IPS DF 4.7 (cell line): ENCODE data around the gene ZNF474.

ENCODE experiments used
- DNase-seq: peaks from one replicate; pipeline ENCODE4 v3.0.0-alpha.2; 2013; ENCODE audit warnings: low spot score; ENCODE audit errors: extremely low read depth

The ZNF474 gene

GRCh38 chr5:122118356-122118948 lies 10.9 kb upstream of the ZNF474 start:
- DNase-seq = no peak

DNA sequence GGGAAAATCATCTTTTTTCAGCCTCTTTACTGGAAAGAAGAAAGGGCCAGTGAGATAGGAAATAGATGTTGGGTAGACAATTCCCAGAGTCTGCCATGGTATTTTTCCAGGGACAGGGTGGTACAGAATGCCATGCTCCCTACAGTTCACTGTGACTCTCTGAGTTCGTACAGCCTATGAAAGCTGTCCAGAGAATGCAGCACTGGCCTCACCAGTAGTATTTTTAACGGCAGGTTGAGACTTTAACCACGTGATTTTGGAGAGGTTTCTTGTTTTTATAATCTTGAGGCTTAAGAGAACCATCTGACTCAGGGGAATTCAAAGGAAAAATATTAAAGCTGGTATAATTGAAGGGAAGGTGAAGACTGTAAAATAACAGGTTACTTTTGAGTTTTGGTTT lies 10.1 kb upstream of the ZNF474 start:
- DNase-seq = no peak

- DNase-seq = no peak
These were observed 8.9 kb upstream of the ZNF474 start for GRCh38 chr5:122120493-122120892.

DNA sequence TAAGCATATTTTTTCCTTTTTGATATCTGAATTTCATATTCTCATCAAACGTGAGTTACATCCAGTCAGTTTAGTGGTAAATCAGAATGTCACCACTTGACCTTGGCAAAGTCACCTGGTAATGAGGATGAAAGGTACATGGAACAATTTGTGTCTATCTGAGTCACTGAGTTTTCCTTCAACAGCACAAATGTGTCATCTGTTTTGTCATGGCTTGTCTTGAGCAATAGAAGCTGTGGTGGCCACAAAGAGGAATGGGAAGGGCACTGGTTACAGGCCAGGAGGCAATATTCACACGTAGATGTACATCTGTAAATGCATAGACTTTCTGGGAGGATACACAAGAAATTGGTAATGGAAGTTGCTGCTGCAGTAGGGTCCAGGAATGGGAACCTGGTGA lies 8.4 kb upstream of the ZNF474 start:
- no peak for DNase-seq

DNA sequence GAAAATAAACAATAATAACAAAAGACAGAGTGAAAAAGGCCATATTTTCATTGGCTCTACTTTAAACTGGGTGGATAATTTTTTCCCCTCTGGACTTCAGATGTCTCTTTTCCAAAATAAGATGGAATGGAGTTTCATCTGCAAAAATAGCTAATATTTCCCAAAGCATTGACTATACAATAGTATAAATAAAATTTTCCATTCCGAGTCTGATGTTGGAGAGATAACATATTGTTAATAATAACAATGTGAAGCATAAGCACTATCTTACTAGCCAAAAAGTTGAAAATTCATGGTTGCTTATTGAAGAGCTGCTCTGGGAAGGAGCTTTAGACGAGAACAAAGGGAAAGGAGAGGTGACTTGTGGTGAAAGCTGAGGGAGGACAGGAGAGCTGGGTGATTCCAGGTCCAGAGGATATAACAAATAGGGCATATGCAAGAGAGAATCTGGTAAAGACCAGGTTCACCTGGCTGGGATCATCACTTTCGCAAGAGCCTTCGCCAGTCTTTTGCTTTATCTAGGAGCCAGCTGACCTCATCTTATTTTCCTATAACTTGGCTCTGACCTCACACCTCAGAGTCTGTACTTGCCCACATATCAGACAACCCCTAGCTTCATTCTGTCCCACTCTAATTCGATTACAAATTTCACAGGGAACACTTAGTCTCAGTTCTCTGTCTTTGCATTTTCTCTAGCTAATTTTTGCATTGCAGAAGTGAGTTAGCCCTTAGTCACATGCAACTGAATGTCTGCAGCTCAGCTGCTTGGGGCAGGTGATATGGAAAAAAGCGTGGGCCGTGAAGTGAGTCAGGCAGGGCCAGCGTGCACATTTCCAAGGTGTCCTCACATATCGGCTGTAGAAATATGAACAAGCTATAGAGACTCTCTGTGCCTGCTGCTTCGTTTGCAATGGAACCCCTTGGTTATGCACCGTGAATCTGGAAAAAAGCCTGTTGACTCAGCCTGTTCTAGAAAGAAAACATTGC lies 7.6 kb upstream of the ZNF474 start:
- no peak for DNase-seq

DNA sequence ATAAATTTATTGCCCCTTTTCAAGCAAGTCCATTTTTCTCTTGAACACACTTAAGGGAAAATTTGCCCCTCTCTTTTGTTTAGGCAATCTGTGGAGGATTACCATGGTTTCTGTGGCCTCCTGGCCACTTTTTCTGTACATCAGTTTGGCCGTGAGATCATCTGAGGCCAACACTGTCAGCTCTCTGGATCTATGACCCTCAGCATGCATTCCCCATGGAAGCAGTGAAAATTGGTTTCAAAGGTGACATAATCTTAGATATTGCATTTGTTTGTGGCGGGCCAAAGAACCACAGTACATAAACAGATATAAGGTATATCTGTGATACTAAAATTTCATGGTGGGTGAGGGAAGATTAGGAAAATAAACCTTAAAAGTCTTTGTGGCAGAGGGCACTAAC lies 4.6 kb upstream of the ZNF474 start:
- DNase-seq = no peak

DNA sequence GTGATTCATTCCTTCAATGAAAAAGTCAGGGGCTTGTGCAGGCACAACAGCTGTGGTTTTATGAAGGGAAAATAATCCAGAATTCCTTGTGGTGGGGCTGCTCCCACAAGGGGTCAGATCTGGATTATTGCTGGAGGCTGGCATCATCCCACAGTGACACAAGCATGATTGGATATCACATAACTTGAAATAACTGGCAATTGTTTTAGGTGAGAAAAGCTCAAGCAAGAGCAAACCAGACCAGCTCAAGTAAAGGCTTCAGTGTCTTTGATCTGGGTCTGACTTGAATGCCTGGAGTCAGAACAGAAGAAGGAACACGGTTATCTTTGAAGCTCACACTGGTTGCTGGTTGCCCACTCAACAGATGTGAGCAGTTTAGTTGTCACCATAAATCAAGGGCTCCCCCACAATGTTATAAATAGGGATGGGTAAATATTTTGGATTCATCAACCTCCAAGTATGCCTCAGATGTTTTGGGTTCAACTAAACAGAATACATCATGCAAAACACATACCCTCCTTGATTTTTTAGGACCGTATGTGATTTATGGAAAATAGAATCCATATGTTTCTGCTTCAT lies 3.1 kb upstream of the ZNF474 start:
- no peak for DNase-seq

- no peak for DNase-seq
These were observed 2.5 kb upstream of the ZNF474 start for GRCh38 chr5:122126756-122127321.

DNA sequence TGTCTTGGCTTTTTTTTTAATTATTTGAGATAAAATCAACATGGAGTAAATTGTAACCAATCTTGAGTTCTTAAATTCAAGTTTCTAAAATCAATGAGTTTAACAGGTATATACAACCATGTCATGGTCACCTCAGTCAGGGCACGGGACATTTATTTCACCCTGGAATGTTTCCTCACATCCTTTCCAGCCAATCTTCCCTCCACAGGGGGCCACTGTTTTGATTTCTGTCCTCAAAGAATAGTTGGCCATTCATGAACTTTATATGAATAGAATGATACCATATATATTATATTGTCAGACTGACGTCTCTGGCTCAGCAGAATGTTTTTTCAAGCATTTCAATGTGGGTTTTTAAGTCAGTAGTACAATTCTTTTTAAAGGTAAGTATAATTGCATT lies 806 bp downstream of the ZNF474 start:
- no peak for DNase-seq

DNA sequence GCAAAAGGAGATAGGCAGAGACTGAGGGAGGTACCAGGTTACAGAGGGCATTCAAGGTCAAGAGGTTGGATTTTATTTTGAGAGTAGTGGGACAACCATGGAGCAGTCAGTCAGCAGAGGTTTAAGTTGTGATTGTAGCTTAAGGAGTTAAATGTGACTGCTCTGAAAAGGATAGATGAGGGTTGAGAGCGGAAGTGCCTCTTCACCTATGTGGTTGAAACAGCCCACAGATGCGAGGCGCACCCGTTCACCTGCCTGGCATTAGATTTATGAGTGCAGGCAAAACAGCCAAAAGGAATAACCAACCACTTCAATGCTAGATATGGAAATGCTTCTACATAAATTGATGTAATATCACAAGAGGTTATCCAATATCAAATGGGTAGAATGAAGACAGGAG lies 8.4 kb downstream of the ZNF474 start:
- DNase-seq = no peak

- DNase-seq = no peak
These were observed 9.0 kb downstream of the ZNF474 start for GRCh38 chr5:122138356-122138755.

DNA sequence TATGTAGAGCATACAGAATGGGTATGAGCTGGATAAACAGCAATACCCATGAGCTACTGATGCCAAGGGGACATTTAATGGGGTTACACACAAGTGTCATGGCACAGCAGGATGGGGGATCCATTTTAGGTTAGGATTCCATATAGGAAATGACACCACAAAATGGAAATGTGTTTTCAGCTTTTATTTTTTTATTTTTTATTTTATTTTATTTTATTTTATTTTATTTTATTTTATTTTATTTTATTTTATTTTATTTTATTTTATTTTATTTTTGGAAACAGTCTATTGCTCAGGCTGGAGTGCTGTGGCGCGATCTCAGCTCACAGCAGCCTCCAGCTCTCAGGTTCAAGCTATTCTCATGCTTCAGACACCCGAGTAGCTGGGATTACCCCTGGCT lies 11.6 kb downstream of the ZNF474 start:
- DNase-seq = no peak

- DNase-seq = no peak
These were observed 12.4 kb downstream of the ZNF474 start for GRCh38 chr5:122141751-122142150.

- DNase-seq = no peak
These were observed 13.3 kb downstream of the ZNF474 start for GRCh38 chr5:122142480-122143164.

DNA sequence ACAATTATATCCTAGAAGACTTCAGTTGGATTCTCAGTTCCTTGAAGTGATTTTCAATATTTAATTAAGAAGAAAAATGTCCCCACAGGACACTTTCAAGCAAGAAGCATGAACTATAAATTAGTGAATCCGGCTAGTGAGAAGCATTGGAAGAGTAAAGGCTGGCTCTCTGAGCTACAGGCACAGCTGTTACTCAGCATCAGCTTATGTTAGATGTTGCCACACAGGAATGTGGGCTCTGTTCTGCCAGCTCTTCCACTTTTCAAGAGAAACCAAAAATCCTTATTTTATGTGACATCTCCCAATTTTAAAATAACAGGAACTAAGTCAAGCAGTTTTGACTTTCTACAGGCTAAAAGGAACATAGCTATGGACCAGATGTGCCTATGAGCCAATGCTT lies 14.9 kb downstream of the ZNF474 start:
- no peak for DNase-seq

DNA sequence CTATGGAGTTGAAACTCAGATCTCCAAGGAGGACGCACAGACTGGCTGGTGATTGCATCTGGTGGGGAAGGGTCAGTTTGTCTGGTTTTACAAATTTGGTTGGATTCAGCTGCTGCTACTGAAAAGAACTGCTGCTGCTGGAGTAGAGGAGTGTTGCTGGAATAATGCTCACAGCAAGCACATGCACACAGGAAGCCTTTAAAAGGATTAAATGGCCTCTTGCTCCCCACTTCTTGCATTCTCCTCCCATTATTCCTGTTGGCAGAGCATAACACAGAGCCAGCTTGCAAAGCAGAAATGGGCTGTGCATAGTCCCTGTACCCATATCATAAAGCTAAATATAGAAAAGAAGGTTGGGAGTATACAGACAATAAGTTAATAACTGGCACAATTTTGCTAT lies 16.6 kb downstream of the ZNF474 start:
- DNase-seq = no peak

- no peak for DNase-seq
These were observed 20.2 kb downstream of the ZNF474 start for GRCh38 chr5:122149321-122150090.

GRCh38 chr5:122150215-122150614 lies 20.9 kb downstream of the ZNF474 start:
- DNase-seq = no peak

DNA sequence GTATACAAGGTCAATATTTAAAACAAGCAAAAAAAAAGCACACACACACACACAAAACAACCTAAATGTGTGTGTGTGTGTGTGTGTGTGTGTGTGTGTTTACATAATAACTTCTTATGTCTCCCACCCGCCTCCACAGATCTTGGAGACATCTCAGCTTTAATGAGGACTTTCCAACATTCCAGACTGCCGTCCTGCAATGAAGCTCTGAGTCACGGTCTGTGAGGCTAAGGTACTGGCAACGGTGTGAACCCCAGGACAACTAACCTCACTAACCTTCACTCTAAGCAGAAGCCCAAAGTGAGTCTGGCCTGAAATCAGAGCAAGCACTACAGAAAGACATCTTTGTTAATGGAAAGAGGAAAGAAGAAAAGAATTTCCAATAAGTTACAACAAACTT lies 22.3 kb downstream of the ZNF474 start:
- DNase-seq = no peak

DNA sequence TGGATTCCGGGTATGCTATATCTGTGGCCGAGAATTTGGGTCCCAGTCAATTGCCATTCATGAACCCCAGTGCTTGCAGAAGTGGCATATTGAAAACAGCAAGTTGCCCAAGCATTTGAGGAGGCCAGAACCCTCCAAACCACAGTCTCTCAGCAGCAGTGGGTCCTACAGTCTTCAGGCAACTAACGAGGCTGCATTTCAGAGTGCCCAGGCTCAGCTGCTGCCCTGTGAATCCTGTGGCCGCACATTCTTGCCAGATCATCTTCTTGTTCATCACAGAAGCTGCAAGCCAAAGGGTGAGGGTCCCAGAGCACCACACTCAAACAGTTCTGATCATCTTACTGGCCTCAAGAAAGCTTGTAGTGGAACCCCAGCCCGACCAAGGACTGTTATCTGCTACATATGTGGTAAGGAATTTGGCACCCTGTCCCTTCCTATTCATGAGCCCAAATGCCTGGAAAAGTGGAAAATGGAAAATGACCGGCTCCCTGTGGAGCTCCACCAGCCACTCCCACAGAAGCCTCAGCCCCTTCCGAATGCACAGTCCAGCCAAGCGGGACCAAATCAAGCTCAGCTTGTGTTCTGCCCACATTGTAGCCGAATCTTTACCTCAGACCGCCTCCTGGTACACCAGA lies 23.0 kb downstream of the ZNF474 start:
- DNase-seq = no peak
